ENCODE data around the gene S100A10. TPM values are rescaled to one million over a fixed set of nuclear protein-coding genes. Genes with fewer than 3 reads are reported as not detected.

Gene S100A10
- total RNA-seq, 1 donor from 2014 or later: 1,257 TPM

- no peaks in the 10 kb centered on the region for H3K79me2 ChIP-seq (ENCODE audit: insufficient read depth, low read length)
- TF ChIP-seq CTCF (IDR thresholded peaks at IDR 0.05; ENCODE audit: insufficient read depth, low read depth, low read length) (no peak), EZH2 (IDR thresholded peaks at IDR 0.05; ENCODE audit: insufficient read depth, low read length) (no peak)
- Mint-ChIP-seq H3K4me3 (ENCODE audit: unreplicated experiment) (no peak overlapping the region), H3K36me3 (ENCODE audit: low read depth, unreplicated experiment) (no peaks in the 10 kb centered on the region), H3K27me3 (ENCODE audit: low read depth, unreplicated experiment) (no peaks in the 10 kb centered on the region), H3K9me3 (ENCODE audit: unreplicated experiment) (no peaks in the 10 kb centered on the region), H3K4me1 (ENCODE audit: low read depth, unreplicated experiment) (peaks cover 2% of the 10 kb centered on the region), H3K27ac (ENCODE audit: unreplicated experiment) (no peak overlapping the region)
- no peak overlapping the region for H3K4me3 ChIP-seq (ENCODE audit: insufficient read depth, low read depth, low read length)
- no peak overlapping the region for H3K9ac ChIP-seq (ENCODE audit: low read length)
- H3K36me3 ChIP-seq (ENCODE audit: insufficient read depth, low read length): no peaks in the 10 kb centered on the region
- no peaks in the 10 kb centered on the region for H3K27me3 ChIP-seq (ENCODE audit: insufficient read depth, low read length)
- H3K27ac ChIP-seq (ENCODE audit: low read depth, low read length): no peak overlapping the region
- no peak overlapping the region for H2AFZ ChIP-seq (ENCODE audit: low read depth, low read length)
- H3K4me1 ChIP-seq (ENCODE audit: insufficient read depth, low read length): no peaks in the 10 kb centered on the region
- FAIRE-seq (no peak), DNase-seq (ENCODE audit: low read depth) (no peak)
- H3K4me2 ChIP-seq (ENCODE audit: low read length): no peak overlapping the region
- no peaks in the 10 kb centered on the region for H3K9me3 ChIP-seq (ENCODE audit: insufficient read depth, low read depth, low read length)
- no peaks in the 10 kb centered on the region for H4K20me1 ChIP-seq (ENCODE audit: insufficient read depth, low read length)
Observed at GRCh38 chr1:151958959-151959358, 34.7 kb downstream of the S100A10 start.

- TF ChIP-seq EZH2 (IDR thresholded peaks at IDR 0.05; ENCODE audit: insufficient read depth, low read length) (no peak), CTCF (IDR thresholded peaks at IDR 0.05; ENCODE audit: insufficient read depth, low read depth, low read length) (no peak)
- no peaks in the 10 kb centered on the region for H3K27me3 Mint-ChIP-seq (ENCODE audit: low read depth, unreplicated experiment)
- no peak overlapping the region for H3K27ac ChIP-seq (ENCODE audit: low read depth, low read length)
- H3K9ac ChIP-seq (ENCODE audit: low read length): no peak overlapping the region
- H3K9me3 ChIP-seq (ENCODE audit: insufficient read depth, low read depth, low read length): no peaks in the 10 kb centered on the region
- no peaks in the 10 kb centered on the region for H3K27me3 ChIP-seq (ENCODE audit: insufficient read depth, low read length)
- no peak overlapping the region for H3K4me3 ChIP-seq (ENCODE audit: insufficient read depth, low read depth, low read length)
- H3K79me2 ChIP-seq (ENCODE audit: insufficient read depth, low read length): no peaks in the 10 kb centered on the region
- no peak overlapping the region for H2AFZ ChIP-seq (ENCODE audit: low read depth, low read length)
- no peaks in the 10 kb centered on the region for H3K9me3 Mint-ChIP-seq (ENCODE audit: unreplicated experiment)
- no peak overlapping the region for H3K4me2 ChIP-seq (ENCODE audit: low read length)
- H3K4me3 Mint-ChIP-seq (ENCODE audit: unreplicated experiment): no peak overlapping the region
- no peak for FAIRE-seq
- no peaks in the 10 kb centered on the region for H3K36me3 Mint-ChIP-seq (ENCODE audit: low read depth, unreplicated experiment)
- H4K20me1 ChIP-seq (ENCODE audit: insufficient read depth, low read length): no peaks in the 10 kb centered on the region
- peaks cover 2% of the 10 kb centered on the region for H3K4me1 Mint-ChIP-seq (ENCODE audit: low read depth, unreplicated experiment)
- no peaks in the 10 kb centered on the region for H3K4me1 ChIP-seq (ENCODE audit: insufficient read depth, low read length)
- no peaks in the 10 kb centered on the region for H3K36me3 ChIP-seq (ENCODE audit: insufficient read depth, low read length)
- no peak for DNase-seq (ENCODE audit: low read depth)
- H3K27ac Mint-ChIP-seq (ENCODE audit: unreplicated experiment): no peak overlapping the region
Observed at GRCh38 chr1:151956957-151957497, 36.6 kb downstream of the S100A10 start.

- H3K9me3 Mint-ChIP-seq (ENCODE audit: unreplicated experiment): no peaks in the 10 kb centered on the region
- Histone ChIP-seq H3K27me3 (ENCODE audit: insufficient read depth, low read length) (no peaks in the 10 kb centered on the region), H2AFZ (ENCODE audit: low read depth, low read length) (no peak overlapping the region), H3K4me2 (ENCODE audit: low read length) (no peak overlapping the region), H3K4me1 (ENCODE audit: insufficient read depth, low read length) (no peaks in the 10 kb centered on the region), H4K20me1 (ENCODE audit: insufficient read depth, low read length) (no peaks in the 10 kb centered on the region), H3K4me3 (ENCODE audit: insufficient read depth, low read depth, low read length) (no peak overlapping the region), H3K9me3 (ENCODE audit: insufficient read depth, low read depth, low read length) (no peaks in the 10 kb centered on the region), H3K79me2 (ENCODE audit: insufficient read depth, low read length) (no peaks in the 10 kb centered on the region), H3K36me3 (ENCODE audit: insufficient read depth, low read length) (no peaks in the 10 kb centered on the region), H3K9ac (ENCODE audit: low read length) (no peak overlapping the region), H3K27ac (ENCODE audit: low read depth, low read length) (no peak overlapping the region)
- FAIRE-seq: no peak
- no peak for DNase-seq (ENCODE audit: low read depth)
- peaks cover 4% of the 10 kb centered on the region for H3K27me3 Mint-ChIP-seq (ENCODE audit: low read depth, unreplicated experiment)
- no peak overlapping the region for H3K27ac Mint-ChIP-seq (ENCODE audit: unreplicated experiment)
- H3K4me3 Mint-ChIP-seq (ENCODE audit: unreplicated experiment): no peak overlapping the region
- no peaks in the 10 kb centered on the region for H3K36me3 Mint-ChIP-seq (ENCODE audit: low read depth, unreplicated experiment)
- TF ChIP-seq CTCF (IDR thresholded peaks at IDR 0.05; ENCODE audit: insufficient read depth, low read depth, low read length): no peak
- no peak for TF ChIP-seq EZH2 (IDR thresholded peaks at IDR 0.05; ENCODE audit: insufficient read depth, low read length)
- no peaks in the 10 kb centered on the region for H3K4me1 Mint-ChIP-seq (ENCODE audit: low read depth, unreplicated experiment)
Observed at GRCh38 chr1:151953409-151954094, 40.1 kb downstream of the S100A10 start.

Data from astrocyte (in vitro differentiated cells and primary cell).